NCI-H2107 treated with DMSO at 0.1 percent for 48 hours (cell line): ENCODE data around the gene CCDC192.

Source experiments
- DNase-seq: peaks from one replicate; lab custom pipeline; 2025; ENCODE audit not compliant: unreplicated experiment; lab: John Stamatoyannopoulos, UW

The CCDC192 gene

GRCh38 chr5:127872494-127872893 is 169.3 kb downstream of the CCDC192 start:
- no peak for DNase-seq

DNA sequence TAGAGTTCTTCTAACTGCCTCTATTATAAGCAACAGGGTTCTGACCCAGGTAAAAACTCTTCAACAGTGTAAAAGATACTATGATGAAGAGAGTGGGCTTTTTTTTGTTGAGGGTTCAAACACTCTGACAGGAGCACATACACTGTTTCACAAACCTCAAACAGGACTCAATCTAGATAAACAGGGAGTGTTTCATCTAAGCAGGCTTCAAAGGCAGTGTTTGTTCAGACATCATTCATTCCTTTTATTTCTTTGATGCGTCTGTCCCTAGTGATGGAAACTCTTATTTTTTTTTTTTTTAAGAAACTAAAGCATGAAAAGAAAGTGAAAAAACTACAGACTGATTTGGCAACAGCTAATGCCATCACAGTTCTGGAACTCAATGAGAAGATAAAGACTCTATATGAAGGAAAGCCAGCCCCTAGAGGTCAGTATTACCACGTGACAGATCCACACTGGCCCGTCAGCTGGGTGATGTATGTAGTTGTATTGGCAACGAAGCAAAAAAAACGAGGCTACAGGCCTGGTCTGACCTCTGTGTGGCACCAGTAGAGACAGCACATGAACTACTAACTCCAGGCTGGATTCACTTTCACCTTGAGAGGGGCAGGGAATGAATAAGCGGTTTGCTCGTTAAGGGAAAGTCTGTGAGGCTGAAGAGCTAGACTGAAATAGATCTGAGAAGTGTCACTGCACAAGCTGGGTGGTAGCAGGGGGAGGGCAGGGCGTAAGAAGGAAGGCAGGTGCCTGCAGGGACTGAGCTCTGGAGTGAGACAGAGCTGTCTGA is 172.2 kb downstream of the CCDC192 start:
- peak; percentile 58 for DNase-seq

DNA sequence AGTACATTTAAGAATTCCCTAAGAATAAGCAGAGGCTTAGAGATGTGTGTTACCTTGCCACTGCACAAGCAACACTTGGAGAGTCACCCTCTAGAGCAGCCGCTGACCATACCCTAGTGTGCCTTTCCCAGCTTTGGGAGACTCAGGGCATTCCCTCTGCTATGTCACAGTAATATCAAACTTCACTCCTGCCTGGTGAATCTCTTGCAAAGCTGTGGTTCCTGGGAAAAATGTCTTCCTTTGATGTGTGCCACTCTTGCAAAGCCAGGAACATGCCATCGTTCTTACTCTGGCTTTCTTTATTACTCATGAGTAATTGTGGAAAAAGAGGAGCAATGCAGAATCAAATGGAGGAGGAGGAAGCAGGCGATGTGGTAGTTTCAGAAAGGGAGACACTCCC is 173.2 kb downstream of the CCDC192 start:
- DNase-seq: no peak

DNA sequence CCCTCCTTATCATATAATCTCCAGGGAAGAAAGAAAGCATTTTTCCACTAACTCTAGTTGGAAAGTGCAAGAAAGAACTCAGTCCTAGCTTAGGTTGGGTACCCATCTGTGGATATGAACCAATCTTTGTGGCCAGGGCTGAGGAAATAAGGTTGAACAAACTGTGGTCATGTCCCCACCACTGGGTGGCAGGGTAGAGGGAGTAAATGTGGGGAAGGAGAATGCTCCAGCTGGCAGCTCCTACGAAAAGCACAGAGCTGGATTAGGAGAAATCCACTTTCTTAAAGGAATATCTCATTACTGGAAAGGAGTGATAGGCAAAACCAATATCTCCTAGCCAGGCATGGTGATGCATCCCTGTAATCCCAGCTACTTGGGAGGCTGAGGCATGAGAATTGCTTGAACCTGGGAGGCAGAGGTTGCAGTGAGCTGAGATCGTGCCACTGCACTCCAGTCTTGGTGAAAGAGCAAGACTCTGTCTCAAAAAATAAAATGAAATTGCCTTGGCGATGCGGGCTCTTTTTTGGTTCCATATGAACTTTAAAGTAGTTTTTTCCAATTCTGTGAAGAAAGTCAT is 175.1 kb downstream of the CCDC192 start:
- DNase-seq: peak; percentile 17

DNA sequence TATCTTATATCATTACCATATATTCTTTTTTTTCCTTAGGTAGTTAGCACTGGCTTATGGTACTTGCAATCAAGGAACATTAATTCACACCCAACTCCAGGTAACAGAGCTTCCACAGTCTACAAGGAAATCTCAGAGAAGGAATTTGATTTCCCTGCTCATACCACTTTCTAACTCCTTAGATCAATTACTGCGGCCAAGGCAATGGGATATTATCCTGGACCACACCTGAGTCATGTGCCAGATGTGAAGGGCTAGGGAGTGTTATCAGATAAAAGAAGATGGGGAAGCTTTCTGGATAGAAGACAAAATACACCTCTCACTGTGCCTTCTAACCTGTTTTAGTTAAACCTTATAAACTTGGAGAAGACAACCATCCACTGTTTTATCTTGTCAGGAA is 181.2 kb downstream of the CCDC192 start:
- DNase-seq: no peak

GRCh38 chr5:127885176-127885575 is 182.0 kb downstream of the CCDC192 start:
- DNase-seq: peak; percentile 24

DNA sequence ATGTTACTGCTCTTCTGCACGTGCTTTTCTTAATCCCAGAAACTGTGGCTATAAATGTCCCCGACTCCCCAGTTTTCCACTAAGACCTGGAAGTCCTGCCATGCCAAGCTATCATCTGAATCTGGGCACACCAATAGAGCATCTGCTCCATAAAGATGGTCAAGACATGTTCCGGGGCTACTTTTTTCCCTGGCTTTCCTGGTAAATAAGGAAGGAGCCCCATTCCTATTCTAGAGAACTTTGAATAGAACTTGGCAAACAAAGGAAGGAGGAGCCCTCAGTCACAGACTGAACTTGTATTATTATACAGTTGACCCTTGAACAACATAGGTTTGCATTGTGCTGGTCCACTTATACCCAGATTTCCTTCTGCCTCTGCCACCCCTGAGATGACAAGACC is 182.9 kb downstream of the CCDC192 start:
- DNase-seq: no peak

- DNase-seq: no peak
These were observed 184.1 kb downstream of the CCDC192 start for GRCh38 chr5:127887282-127887681.

DNA sequence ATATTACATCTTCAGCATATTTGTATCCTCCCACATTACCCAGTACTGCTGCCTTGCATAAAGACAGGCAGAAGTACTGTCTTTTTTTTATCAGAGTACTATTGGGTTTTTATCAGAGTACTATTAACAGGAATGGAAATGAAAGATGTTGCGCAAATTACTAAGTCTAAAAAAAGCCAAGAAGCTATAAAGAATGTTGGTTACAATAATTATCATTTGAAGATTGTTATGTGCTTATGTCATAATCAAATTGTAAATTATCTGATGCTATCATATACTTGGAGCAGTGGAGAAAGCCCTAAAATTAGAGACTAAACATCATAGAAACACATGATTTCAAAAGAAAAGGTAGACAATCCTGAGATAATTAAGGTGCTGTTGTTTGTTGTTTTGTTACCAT is 188.8 kb downstream of the CCDC192 start:
- no peak for DNase-seq

DNA sequence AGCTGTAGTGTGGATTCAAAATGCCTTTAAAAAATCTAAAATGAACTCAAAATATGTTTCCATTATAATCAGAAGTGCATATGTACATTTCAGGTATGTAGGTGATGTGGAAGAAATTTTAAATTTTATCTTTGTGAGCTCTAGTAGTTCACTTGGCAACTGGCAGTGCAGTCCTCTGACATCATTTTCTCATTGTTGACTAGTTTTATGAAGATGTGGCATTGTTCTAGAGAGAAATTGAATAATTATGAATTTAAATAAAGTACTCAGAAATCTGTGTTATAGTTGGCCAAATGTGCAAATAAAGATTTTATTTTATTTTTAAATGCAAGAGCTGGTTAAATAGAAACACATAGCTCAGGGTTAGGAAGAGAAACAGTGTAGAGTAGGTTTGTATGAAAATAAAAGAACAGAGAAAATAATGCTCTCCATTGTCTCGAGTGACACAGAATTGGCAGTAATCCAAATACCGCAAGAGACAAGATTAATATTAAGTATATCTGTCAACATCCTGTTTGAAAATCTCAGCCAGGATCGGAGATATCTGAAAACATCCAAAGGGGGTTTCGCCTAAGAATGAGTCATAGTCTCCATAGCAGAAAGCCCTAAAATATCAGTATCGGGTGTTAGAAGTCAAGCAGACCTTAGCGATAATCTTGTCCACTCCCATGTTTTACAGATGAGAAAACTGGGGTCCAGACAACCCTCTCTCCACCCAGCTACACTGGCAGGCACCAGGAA is 189.4 kb downstream of the CCDC192 start:
- DNase-seq: no peak

- DNase-seq: no peak
These were observed 190.0 kb downstream of the CCDC192 start for GRCh38 chr5:127893232-127893631.

DNA sequence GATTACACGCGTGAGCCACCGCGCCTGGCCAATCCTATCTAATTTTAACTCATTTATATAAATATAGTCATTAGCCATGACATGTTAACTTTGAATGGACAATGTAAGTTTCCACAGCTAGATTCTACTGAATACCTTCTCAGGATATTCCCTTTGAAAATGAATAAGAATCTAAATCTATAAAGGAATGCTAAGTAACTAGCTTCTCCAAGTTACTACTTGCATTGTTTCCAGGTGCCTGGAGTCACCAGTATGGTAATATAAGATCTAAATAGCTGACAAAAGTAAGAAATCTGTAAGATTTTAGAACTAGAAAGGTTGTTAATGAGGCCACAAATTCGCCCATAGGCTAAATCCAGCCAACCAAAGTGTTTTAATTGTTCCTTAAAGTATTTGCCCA is 191.3 kb downstream of the CCDC192 start:
- DNase-seq: no peak

GRCh38 chr5:127898551-127899213 is 195.5 kb downstream of the CCDC192 start:
- DNase-seq: no peak

- no peak for DNase-seq
These were observed 196.0 kb downstream of the CCDC192 start for GRCh38 chr5:127899214-127899610.

DNA sequence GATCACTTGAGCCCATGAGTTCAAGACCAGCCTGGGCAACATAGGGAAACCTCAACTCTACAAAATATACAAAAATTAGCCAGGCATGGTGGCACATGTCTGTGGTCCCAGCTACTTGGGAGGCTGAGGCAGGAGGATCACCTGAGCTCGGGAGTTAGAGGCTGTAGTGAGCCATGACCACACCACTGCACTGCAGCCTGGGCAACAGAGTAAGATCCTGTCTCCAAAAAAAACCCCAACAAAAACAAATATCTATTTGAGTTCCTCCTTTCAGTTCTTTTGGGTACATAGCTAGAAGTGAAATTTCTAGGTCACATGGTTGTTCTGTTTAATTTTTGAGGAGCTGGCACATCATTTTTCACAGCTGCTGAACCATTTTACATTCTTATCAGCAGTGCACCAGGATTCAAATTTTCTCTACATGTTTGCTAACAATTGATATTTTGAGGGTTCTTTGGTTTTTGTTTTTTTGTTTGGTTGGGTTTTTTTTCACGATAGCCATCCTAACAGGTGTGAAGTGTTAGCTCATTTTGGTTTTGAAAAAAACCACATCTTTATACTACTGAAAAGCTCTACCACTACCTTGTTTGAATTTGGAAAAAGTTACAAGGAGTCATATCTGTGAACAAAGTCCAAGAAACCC is 203.5 kb downstream of the CCDC192 start:
- no peak for DNase-seq

DNA sequence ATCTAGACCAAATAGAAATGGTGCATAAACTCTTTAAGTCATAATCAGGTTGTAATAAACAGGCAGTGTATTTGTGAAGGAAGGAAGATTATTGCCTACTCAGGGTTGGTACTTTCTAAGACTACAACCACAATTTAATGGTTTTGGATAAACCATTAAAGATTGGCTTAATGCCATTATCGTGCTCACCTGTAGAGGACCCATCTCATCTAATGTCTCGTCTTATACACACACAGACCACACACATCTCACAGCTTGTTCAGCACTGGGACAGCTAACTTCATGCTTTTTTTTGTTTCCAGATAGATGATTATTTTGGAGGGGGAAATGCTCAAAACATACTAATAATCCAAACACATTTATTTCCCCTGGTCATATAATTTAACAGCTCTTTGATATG is 204.7 kb downstream of the CCDC192 start:
- no peak for DNase-seq

DNA sequence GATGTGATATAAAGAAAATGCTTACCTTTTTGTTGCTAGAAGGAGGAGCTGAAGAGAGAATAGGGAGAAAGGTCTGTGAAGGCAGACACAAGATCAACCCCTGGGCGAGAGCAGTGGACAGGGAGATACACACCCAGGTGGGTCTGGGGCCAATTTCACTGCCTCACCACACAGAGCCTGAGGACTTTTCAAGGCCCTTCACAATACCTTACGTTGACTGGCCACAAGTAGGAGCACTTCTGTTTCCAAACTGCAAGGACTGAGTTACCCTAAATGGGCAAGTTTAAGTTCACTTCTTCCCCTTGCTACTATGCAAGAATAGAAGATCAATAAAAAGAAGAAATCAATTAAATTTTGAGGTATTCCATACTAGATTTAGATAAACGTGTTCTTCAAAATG is 205.9 kb downstream of the CCDC192 start:
- peak; percentile 11 for DNase-seq

DNA sequence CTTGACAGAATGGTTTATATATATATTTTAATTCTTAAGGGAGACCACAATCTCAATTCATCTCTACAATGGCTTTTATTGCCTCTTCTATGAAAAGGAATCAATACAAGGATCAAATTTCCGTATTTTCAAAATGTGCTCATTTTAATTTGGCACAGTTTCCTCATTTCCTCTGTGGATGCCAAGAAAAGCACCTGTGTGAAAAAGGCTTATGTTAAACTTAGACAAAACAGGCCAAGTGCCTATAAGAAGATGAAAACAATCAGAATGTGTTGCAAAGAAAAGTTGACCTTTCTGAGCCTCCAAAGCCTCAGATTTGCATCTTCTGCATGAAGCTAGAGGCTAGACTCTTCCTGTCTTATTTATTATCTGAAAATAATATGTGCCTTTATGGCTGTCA is 206.6 kb downstream of the CCDC192 start:
- peak; percentile 54 for DNase-seq

DNA sequence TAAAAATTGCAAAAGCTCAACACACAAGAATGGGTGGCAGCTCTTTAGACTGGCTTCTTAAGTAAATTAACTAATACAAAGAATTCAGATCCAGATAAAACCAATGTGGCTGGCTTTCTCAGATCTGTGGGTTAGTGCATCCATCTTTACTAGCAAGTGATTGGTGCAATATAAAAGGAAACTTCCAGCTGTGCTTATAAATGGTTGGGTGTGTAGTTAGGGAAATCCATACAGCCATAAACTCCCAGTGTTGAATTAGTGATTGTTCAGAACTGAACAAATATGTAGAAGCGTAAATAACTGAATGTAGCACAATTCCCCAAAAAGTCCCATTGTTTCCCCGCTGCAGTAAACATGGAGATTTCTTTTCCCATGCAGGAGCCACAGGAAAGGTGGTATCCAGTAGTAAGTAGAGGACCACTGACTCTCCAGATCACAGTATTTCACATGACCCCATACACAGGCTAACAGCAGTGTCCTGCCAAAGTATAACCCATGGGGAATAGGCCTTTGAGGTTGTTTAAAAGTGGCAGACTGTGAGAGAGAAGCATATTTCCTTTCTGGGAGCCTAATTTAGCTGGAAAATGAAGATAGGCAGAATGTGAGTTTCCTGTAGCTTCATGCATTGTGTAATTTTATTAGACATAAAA is 207.2 kb downstream of the CCDC192 start:
- peak; percentile 9 for DNase-seq

DNA sequence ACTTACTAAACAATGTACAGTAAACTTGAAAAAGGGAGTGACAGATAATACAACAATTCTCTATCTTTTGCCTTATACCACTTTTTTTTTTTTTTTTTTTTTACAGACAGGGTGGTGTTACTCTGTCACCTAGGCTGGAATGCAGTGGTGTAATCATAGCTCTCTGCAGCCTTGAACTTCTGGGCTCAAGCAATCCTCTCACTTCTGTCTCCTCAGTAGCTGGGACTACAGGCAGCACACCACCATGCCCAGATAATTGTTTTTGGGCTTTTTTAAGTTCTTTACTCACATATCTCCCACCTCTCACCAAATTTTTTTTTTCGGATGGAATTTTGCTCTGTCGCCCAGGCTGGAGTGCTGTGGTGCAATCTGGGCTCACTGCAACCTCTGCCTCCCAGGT is 208.4 kb downstream of the CCDC192 start:
- no peak for DNase-seq

DNA sequence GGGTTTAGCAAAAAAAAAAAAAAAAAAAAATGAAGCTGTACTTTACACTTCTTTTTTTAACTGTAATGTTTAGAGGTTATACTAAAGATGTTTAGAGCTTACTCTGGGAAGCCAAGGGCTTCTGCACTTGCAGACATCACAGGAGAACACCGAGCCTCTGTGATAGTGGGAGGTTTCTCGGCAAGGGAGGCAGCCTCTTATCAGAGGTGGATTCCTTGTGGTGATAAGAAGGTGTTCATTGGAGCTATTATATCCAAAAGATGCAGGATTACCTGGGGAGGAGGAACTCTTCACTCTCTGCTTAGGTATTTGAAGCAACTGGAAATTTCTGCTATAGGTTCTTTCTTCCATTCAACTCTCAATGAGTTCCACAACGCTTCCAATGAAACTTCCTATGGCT is 209.2 kb downstream of the CCDC192 start:
- DNase-seq: no peak
